Measurements from ENCODE around the gene RPL18.
"Not testable (repeated sequence)": the region's sequence is repeated elsewhere in the genome, so short reads cannot be mapped to it uniquely, and the experiment has no call there.

The RPL18 gene

DNA sequence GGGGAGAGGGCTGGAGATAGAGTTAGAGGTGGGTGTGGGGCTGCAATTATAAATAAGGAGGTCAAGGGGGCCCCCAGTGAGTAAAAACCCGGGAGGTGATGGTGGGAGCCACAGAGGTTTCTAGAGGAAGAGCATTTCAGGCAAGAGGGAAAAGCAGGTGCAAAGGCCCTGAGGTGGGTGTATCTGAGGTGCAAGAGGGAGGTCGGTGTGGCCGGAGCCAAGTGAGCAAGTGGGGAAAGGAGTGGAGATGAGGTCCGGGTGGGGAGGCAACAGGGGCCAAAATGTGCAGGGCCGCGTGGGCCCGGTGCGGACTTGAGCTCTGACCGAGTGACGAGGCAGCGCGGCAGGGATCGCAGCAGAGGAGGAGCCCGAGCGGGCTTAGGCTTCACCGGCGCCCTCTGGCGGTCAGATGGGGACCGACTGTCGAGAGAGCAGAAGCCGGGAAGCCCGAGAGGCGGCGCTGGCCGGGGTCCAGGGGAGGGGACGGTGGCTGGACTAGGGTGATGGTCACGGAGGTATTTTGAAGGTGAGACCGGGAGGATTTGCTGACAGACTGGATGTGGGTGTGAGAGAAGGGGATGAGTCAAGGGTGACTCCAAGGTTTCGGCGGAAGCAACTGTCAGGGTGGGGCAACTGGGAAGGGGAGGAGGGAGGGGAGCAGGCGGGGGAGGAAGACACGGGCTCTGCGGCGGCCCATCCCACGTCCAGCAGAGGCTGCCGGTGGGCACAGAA is 30.1 kb downstream of the RPL18 start:
- DNase-seq (ENCODE audit: low spot score) = peak; percentile 91

DNA sequence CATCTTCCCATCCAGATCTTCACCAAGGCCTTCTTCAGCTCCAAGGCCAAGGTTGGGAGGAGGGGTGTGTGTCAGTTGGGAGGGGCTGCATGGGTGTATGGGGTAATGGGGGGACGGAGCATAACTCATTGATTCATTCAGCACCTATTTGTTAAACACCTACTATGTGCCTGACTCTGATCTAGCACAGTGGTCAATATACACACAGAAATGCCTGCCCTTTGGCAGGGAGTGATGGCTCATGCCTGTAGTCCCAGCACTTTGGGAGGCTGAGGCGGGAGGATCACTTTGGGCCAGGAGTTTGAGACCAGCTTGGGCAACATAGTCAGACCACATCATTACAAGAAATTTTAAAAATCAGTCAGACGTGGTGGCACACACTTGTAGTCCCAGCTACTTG is 31.6 kb downstream of the RPL18 start:
- no peak for DNase-seq (ENCODE audit: low spot score)

DNA sequence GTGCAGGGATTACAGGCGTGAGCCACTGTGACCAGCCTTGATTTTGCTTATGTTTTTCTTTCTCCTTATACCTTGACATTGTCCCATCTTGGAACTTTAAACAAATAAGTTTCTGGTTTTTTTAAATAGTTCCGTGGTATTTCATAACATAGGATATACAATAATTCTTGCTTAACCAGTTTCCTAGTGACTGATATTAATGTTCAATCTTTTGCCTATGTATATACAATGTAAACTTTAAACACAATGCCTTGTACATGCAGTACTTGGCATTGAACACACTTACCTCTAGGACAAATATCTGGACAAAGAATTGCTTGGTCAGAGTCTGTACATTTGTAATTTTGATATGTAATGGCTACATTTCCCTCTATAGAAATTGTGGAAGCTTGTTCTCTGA is 36.8 kb downstream of the RPL18 start:
- no peak for DNase-seq (ENCODE audit: low spot score)

DNA sequence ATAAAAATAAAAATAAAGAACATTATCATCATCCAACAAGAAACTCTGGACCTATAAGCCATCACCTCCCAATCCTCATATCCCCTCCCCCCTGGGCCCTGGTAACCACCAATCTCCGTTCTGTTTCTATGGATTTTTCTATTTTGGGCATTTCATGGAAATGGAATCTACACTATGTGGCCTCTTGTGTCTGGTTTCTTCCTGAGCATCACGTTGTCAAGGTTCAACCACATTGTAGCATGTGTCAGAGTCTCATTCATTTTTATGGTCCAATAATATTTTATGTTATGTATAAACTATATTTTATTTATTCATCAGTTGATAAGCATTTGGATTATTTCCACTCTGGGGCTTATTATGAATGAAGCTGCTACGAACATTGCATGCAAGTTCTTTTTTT is 40.1 kb downstream of the RPL18 start:
- DNase-seq (ENCODE audit: low spot score) = no peak

DNA sequence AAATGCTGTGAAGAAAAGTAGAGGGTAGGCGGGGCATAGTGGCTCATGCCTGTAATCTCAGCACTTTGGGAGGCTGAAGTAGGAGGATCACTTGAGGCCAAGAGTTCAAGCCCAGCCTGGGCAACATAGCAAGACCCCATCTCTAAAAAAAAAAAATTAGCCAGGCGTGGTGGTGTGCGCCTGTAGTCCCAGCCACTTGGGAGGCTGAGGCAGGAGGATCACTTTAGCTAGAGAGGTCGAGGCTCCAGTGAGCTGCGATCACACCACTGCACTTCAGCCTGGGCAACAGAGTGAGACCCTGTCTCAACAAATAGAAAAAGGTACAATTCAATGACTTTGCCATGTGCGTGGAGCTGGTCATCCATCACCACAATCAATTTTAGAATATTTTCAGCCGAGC is 41.1 kb downstream of the RPL18 start:
- not testable (repeated sequence) for DNase-seq (ENCODE audit: low spot score)

DNA sequence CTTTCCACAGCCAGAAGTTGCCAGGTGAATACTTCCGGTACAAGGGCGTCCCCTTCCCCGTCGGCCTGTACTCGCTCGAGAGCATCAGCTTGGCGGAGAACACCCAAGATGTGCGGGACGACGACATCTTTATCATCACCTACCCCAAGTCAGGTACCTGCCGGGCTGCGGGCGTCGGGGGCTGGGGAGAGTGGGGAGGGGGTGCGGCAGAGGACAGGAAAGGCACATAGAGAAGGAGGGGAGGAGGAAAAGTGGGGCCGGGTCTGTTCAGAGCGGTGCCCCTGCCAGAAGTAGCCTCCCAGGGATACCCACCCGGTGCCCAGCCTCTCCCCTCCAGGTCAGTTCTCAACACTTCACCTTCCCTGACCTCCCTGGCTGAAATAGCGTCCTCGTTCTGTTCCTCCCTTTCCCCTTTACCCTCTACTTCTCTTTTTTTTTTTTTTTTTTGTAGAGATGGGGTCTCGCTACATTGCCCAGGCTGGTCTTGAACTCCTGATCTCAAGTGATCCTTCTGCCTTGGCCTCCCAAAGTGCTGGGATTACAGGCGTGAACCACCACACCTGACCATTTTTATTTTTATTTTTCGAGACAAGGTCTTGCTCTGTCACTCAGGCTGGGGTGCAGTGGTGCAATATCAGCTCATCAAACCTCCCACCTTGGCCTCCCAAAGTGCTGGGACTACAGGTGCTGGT is 42.9 kb downstream of the RPL18 start:
- no peak for DNase-seq (ENCODE audit: low spot score)

DNA sequence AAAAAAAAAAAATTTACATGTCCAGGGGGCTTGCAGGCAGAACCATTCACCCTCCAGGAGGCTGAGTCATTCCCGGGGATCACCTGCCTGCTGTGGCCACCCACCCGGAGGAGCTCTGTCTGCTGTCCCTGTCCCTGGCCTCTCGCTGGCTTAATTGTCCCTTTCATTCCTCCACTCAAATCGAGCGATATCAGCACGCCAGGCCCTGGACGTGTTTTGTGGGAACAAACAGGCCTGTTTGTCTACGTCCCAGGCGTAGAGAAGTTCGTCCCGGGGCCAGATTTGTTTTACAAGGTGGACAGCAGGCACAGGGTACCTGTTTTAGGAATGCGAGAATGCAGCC is 45.8 kb downstream of the RPL18 start:
- no peak for DNase-seq (ENCODE audit: low spot score)

DNA sequence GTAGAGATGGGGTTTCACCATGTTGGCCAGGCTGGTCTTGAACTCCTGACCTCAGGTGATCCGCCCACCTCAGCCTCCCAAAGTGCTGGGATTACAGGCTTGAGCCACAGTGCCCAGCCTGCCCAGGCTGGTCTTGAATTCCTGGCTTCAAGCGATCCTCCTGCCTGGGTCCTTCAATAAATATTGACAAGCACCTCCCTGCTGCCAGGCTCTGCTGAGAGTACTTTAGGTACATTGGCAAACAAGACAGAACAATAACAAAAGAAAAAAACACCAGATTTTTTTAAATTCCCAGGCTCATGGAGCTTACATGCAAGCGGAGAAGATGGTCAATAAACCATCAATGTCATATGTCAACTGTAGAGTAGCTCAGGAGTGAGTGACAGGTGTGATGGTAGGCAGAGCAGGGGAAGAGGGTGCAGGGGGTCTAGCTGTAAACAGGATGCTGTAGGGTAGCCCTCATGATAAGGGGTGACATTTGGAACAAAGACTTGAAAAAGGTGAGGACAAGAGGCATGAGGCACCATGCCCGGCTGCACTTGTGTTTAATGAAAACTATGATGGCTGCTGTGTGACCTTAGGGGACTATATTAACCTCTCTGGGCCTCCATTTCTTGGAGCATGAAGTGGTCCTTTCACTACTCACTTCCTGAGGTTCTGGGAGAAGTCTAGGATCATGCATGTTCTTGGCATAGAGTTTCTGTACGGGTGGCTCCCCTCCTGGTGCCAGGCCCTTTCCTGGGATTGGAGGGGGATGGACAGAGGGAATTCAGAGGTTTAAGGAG is 47.4 kb downstream of the RPL18 start:
- DNase-seq (ENCODE audit: low spot score) = no peak

DNA sequence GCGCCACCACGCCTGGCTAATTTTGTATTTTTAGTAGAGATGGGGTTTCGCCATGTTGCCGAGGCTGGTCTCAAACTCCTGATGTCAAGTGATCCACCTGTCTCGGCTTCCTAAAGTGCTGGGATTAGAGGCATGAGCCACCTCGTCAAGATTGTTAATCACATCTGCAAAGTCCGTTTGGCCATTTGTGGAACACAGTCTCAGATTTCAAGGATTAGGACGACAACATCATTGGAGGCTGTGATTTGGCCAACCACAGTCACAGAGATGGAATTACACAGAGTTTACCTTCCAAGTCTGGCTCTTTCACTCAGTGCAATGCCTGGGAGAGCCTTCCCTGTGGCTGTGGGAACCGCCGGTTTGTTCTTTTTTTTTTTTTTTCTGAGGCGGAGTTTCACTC is 49.2 kb downstream of the RPL18 start:
- no peak for DNase-seq (ENCODE audit: low spot score)

DNA sequence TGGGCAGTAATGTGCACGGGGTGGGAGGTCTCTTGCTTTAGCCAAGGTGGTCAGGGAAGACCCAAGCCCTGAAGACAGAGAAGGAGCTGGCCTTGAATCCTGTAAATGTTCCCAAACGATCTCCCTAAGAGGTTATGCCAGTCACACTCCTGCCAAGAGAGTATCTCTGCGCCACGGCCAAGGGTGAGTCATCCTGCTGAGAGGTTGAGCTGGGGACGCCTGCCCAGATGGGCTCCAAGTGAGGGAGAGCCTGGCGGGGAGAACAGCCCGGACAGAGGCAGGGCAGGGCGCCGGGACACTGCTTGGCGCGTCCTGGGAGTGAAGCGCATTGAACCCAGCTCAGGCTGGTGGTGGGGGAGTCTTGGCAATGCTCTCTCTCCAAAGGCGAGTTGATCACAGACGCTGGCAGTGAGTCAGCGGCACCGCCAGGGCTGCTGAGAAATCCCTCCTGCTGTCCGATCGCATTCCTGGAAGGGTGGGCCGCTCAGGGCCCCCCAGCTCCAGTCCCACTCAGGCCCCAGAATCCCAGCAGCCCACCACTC is 50.6 kb downstream of the RPL18 start:
- DNase-seq (ENCODE audit: low spot score) = peak; percentile 88
